B cell (primary cell): Measurements from ENCODE around the gene TMEM239.

ENCODE experiments used
- EZH2 ChIP-seq: IDR thresholded peaks from 2 replicates; pipeline ENCODE4 v1.6.1; 2012; ENCODE audit warnings: borderline replicate concordance, low read depth, mild to moderate bottlenecking, moderate library complexity, low read length; ENCODE audit not compliant: insufficient read depth, poor library complexity, severe bottlenecking
- TF ChIP-seq, protein P1 (sequence below): fragments of 200-600 bp; IDR thresholded peaks from one replicate; pipeline ENCODE4 v1.8.0; 2022; ENCODE audit warnings: antibody characterized with exemption, mild to moderate bottlenecking

- TF ChIP-seq, protein P1, sequence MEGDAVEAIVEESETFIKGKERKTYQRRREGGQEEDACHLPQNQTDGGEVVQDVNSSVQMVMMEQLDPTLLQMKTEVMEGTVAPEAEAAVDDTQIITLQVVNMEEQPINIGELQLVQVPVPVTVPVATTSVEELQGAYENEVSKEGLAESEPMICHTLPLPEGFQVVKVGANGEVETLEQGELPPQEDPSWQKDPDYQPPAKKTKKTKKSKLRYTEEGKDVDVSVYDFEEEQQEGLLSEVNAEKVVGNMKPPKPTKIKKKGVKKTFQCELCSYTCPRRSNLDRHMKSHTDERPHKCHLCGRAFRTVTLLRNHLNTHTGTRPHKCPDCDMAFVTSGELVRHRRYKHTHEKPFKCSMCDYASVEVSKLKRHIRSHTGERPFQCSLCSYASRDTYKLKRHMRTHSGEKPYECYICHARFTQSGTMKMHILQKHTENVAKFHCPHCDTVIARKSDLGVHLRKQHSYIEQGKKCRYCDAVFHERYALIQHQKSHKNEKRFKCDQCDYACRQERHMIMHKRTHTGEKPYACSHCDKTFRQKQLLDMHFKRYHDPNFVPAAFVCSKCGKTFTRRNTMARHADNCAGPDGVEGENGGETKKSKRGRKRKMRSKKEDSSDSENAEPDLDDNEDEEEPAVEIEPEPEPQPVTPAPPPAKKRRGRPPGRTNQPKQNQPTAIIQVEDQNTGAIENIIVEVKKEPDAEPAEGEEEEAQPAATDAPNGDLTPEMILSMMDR = no peak
- TF ChIP-seq EZH2 = no peak
These were observed 14.9 kb upstream of the TMEM239 start for GRCh38 chr20:2801286-2801728.
